MG63 (cell line): ENCODE data around the gene GNAI2. TPM values are rescaled to one million over a fixed set of nuclear protein-coding genes. Genes with fewer than 3 reads are reported as not detected.

ENCODE experiments used
- DNase-seq: peaks from one replicate; pipeline ENCODE4 v3.0.0-alpha.2; 2020
- H3K27me3 ChIP-seq: fragments of 250-450 bp; sonication (Bioruptor Pico); 2 replicates; pipeline ENCODE4 v1.5.1; 2020; ENCODE audit warnings: mild to moderate bottlenecking, moderate library complexity
- H3K36me3 ChIP-seq: fragments of 250-450 bp; sonication (Bioruptor Pico); 2 replicates; pipeline ENCODE4 v1.5.1; 2020; ENCODE audit warnings: mild to moderate bottlenecking, moderate library complexity
- H3K4me3 ChIP-seq: fragments of 250-450 bp; sonication (Bioruptor Pico); 2 replicates; pipeline ENCODE4 v1.5.1; 2020; ENCODE audit warnings: mild to moderate bottlenecking, moderate library complexity
- H3K9me3 ChIP-seq: fragments of 250-450 bp; sonication (Bioruptor Pico); 2 replicates; pipeline ENCODE4 v1.5.1; 2020; ENCODE audit warnings: mild to moderate bottlenecking, moderate library complexity
- total RNA-seq: library from RNA; depleted of rRNA; stranded (reverse); fragments of >200 nt; shearing (Covaris generic); gene quantifications from 2 replicates; pipeline ENCODE4 v1.2.3, GENCODE V29; 2014; ENCODE audit warnings: low replicate concordance; rRNA removed

The GNAI2 gene
- total RNA-seq, 1 experiment from 2014 or later, result 114 TPM

- no peak for DNase-seq
- Histone ChIP-seq H3K4me3 (no peak overlapping the region), H3K27me3 (no peaks in the 10 kb centered on the region), H3K9me3 (no peaks in the 10 kb centered on the region), H3K36me3 (no peaks in the 10 kb centered on the region)
These were observed 66.3 kb downstream of the GNAI2 start for GRCh38 chr3:50302095-50303012.

- H3K27me3 ChIP-seq, result no peaks in the 10 kb centered on the region
- no peaks in the 10 kb centered on the region for H3K9me3 ChIP-seq
- no peak within 1 kb of the TSS for H3K4me3 ChIP-seq
- H3K36me3 ChIP-seq, result no peaks in the 10 kb centered on the region
- DNase-seq, result no peak
These were observed 67.2 kb downstream of the GNAI2 start, which contains the start of gene HYAL1 for GRCh38 chr3:50303013-50303815. HYAL1 (minus strand) TSS chr3:50303574; CDS start chr3:50302956, 618 bp downstream.

DNA sequence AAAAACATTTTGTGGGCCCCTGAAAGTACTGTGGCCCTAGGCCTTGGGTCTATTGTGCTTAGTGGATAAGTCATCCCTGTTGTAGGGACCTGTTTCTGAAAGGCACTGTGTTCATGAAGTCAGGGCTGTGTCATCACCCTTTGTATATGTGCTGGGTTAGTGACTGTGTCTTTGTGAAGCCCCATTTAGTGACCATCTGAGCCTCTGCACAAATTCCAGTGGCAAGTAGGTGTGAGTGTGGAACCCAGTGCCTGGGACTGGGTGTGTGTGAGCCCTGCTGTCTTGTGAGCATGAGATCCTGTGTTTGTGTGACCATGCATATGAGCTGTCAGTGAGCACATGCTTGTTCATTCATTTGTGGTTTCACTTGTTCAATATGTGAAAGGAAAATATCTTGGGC, 68.6 kb downstream of the GNAI2 start:
- Histone ChIP-seq H3K27me3 (no peaks in the 10 kb centered on the region), H3K4me3 (no peak overlapping the region), H3K36me3 (no peaks in the 10 kb centered on the region), H3K9me3 (no peaks in the 10 kb centered on the region)
- DNase-seq, result no peak

Other genes starting within 250 kb of the GNAI2 start
- 31.2 and 53.4 TPM in 2 replicates for gene RBM5, start 147.3 kb upstream of the GNAI2 start, total RNA-seq
- gene SEMA3F, start 80.9 kb upstream of the GNAI2 start, total RNA-seq, result 11.7 and 22.9 TPM in 2 replicates
- not detected in 2 replicates for gene GNAT1, start 44.6 kb upstream of the GNAI2 start, total RNA-seq
- not detected in 2 replicates for gene SLC38A3, start 30.9 kb upstream of the GNAI2 start, total RNA-seq
- gene SEMA3B, start 32.9 kb downstream of the GNAI2 start, total RNA-seq, result 9.7 and 13.4 TPM in 2 replicates
- not detected in 2 replicates for gene LSMEM2, start 42.9 kb downstream of the GNAI2 start, total RNA-seq
- 87.8 and 101 TPM in 2 replicates for gene IFRD2, start 56.2 kb downstream of the GNAI2 start, total RNA-seq
- 3.0 and 8.0 TPM in 2 replicates for gene HYAL3, start 63.2 kb downstream of the GNAI2 start, total RNA-seq
- gene NAA80, start 63.2 kb downstream of the GNAI2 start, total RNA-seq, result 1.1 and 6.4 TPM in 2 replicates
- gene HYAL1, start 67.4 kb downstream of the GNAI2 start, total RNA-seq, result 1.4 TPM in 1 of 2 replicates, not detected in the other
- gene HYAL2, start 86.5 kb downstream of the GNAI2 start, total RNA-seq, result 15.5 and 30.7 TPM in 2 replicates
- gene TUSC2, start 92.0 kb downstream of the GNAI2 start, total RNA-seq, result 8.0 and 13.5 TPM in 2 replicates
- gene RASSF1, start 104.6 kb downstream of the GNAI2 start, total RNA-seq, result 17.5 and 42.0 TPM in 2 replicates
- 0.43 TPM in 1 of 2 replicates, not detected in the other for gene ZMYND10, start 109.5 kb downstream of the GNAI2 start, total RNA-seq
- 14.3 and 16.0 TPM in 2 replicates for gene NPRL2, start 114.6 kb downstream of the GNAI2 start, total RNA-seq
- gene CYB561D2, start 114.7 kb downstream of the GNAI2 start, total RNA-seq, result 21.9 and 35.5 TPM in 2 replicates
- gene TMEM115, start 123.3 kb downstream of the GNAI2 start, total RNA-seq, result 18.7 and 24.1 TPM in 2 replicates